ENCODE measurements around the gene CEP19. TPM values are rescaled to one million over a fixed set of nuclear protein-coding genes. Genes with fewer than 3 reads are reported as not detected.
"Not testable (repeated sequence)": the region's sequence is repeated elsewhere in the genome, so short reads cannot be mapped to it uniquely, and the experiment has no call there.

Gene CEP19, protein sequence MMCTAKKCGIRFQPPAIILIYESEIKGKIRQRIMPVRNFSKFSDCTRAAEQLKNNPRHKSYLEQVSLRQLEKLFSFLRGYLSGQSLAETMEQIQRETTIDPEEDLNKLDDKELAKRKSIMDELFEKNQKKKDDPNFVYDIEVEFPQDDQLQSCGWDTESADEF
- 2.3 TPM for polyA plus RNA-seq (ENCODE audit: insufficient read length)

DNA sequence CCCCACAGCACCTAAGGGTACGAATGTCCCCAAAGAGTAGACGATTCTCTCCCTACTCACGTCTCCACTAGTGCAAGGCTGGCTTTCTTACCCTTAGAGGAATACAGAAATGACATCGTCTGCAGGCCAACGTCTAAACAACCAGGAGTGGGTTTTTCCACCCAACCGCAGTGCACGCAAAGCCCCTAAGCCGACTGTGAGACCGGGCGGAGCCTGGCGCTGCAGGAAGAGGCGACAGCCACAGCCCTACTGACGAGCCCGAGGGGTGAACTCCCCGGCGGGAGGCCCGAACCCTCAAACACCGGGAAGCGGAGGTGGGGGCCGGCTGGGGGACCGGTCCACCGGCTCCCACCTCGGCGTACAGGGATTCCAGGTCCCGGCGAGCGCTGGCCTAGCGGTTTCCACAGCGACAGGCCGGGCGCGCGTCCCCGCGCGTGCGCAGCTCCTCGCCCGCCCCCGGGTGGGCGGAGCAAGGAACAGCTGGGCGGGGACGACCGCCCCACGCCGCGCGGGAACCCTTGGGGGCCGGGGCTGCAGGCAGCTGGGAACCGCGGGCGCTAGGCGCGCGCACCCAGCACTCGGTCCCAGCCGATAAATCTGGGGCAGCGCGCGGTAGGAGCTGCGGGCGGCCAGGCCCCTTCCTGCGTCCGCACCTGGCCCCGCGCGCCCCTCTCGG, at the start of gene CEP19, which contains the start of gene PIGX:
Gene CEP19 (minus strand): TSS at position 413 of the 676 bp plus-strand sequence. CDS start 3,593 bp downstream, outside the sequence.
Gene PIGX (plus strand): TSS at position 540 of the 676 bp plus-strand sequence.
- DNase-seq = peak; percentile 93

DNA sequence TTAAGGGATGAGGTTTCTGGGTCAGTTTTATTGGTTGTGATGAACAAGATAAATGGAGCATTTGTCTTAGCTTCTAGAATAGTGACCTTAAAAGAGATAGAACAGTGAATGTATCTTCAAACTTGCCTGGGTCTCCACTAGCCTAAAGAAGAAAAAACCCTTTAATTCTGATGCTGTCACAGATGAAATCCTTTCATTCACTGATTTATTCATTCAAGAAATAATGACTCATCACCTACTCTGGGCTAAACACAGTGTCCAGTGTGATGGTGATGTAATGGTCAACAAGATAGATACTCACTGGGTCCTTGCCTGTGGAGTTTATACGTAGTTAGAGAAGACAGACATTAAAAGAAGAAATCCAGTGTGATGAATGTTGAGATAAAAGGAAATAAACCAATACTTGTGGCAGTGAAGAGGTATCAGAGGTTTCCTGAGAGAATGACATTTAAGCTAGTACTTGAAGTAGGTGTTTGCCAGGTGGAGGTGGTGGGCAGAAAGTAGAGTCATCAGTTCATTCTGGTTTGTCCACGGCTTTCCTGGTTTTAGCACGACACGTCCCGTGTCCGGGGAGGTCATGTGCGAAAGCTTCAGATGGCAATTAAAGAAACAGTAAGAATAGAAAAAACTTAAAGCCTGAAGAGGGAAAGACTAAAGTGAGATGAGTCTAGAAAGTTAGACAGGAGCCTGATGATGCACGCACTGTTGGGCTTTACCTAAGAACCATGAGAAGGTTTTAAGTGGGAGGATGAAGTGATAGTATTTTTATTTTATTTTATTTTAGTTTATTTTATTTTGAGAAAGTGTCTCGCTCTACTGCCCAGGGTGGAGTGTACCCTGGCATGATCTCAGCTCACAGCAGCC, 46.1 kb upstream of the CEP19 start:
- DNase-seq = no peak

DNA sequence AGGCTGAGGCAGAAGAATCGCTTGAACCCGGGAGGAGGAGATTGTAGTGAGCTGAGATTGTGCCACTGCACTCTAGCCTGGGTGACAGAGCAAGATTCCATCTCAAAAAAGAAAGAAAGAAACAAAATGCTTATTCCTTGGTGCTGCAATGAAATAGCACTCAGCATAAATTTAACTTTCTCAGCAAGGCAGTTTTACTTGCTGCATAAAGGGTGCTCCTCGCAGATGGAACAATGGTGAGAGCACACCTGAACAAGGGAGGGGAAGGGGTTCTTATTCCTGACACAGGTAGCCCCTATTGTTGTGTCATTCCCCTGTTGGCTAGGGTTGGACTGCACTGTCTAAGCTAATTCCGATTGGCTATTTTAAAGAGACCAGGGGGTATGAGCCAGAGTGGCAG, 44.7 kb upstream of the CEP19 start:
- DNase-seq = no peak

DNA sequence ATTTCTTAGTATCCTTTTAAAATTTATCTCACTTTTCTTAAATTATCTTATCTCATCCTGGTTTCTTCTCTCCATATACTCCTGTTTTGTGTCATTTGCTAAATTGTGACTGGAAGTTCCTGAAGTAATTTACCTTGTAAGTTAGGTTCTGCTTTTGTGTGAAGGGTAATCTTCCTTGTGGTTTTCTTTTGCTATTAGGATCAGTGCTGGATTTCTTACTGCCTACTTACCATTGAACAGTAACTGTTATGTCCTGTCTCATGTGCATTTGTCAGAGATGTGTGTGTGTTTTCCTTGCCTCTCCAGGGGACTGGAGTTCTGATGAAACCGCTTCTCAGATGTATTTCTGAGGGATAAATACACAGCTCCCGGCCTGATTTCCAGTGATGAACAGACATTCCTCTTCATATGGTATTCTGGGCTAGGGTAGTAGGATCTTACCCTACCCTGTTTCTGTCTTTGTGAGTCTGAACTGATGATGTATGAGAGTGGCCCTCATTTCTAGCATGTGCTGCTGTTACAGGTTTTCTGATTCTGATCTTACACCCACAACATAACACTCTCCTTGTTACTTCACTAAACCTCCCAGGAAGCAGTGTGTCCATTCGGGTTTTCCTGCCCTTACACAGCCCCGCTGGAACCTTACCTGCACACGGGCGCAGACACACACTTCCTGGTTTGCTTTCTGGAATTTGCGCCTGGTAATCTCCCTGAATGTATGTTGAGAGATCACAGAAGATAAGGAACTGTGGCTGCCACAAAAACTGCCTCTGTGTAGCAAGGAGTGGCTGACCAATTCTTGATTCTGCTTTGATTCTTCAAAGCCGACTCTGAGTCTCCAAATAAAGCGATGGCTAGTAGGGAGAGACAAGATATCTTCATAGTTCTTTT, 42.3 kb upstream of the CEP19 start:
- no peak for DNase-seq

GRCh38 chr3:196753201-196753600, 41.2 kb upstream of the CEP19 start:
- DNase-seq = no peak

DNA sequence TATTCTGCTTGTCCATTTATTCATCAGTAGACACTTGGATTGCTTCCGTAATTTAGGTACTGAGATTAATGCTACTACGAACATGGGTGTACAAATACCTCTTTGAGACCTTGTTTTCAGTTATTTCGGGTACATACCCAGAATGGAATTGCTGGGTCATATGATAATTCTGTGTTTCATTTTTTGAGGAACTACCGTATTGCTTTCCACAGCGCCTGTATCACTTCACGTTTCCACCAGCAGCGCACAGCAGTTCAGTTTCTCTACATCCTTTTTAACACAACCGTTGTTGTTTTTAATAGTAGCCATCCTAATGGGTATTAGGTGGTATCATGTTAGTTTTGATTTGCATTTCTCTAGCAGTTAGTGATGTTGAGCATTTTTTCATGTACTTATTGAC, 37.1 kb upstream of the CEP19 start:
- DNase-seq = no peak

GRCh38 chr3:196743569-196743968, 31.5 kb upstream of the CEP19 start:
- not testable (repeated sequence) for DNase-seq

DNA sequence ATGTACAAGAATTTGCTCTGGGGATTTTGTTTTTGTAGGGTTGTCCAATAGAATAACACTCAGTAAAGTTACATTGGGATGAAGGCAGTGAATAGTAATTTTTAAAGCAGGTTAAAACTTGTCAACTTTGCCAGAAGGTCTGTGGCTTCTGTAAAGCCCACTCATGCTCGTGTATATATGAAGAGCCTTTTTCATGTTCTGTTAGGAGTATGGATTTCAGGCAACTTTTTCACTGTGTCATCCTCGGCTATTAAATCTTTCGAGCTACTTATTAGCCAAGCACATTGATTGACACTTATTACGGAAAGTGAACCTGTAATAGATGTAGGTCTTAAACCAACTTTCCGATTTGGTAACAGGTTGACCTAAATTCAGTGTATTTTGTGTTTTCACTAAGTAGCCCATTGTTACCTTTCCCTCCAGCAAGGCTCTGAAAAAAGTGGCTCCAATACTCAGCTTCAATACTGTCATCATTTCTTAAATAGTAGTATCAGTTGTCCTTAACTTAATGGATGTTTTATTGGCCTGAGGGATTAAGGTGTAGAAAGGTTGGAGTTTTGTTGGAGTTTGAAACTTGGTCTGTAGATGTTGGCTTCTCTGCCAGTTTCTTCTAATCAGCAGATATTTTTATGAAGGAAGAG, 29.3 kb upstream of the CEP19 start:
- no peak for DNase-seq

- peak; percentile 51 for DNase-seq
Observed at GRCh38 chr3:196740481-196741248, 28.6 kb upstream of the CEP19 start.

DNA sequence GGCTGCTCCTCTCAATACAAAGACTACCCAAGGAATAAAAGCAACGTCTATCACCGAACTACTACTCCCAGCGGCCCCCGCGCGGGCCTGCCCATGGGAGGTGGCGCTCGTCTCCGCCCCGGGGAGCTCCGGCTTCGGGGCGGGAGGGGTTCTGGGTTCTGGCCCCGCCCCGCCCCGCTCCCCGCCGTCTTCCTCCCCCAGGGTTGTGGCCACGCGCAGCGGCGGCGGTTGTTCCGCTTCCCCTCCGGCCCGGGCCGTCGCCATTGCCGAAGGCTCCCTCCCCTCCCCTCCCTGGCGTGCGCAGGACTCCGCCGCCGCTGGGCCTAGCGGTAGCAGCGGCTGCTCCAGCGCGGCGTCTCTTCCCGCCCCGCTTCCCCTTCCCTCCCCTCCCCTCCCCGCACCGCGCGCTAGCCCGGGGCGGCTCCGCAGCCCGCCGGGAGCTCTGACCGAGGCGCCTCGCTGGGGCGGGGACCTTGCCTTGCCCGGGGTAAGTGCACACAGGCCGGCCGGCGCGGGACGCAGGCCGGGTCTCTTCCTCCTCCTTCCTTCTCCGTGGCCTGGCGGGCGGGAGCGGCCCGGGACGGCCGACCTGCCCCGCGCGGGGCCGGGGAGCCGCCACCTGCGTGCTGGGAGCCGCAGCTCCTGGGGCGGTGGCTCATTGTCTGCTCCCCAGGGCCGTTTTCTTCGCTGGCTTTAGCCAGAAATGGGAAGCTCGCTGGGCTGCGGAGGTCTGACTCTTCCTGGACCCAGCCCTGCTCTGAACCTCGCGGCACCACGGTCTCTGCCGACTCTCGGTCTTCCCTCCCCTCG, 27.8 kb upstream of the CEP19 start, which contains the start of gene PAK2:
Gene PAK2 (plus strand): TSS at position 187 of the 810 bp plus-strand sequence. CDS start 42,790 bp downstream, outside the sequence.
- DNase-seq = peak; percentile 90

- DNase-seq = no peak
Observed at GRCh38 chr3:196737655-196738054, 25.6 kb upstream of the CEP19 start.

DNA sequence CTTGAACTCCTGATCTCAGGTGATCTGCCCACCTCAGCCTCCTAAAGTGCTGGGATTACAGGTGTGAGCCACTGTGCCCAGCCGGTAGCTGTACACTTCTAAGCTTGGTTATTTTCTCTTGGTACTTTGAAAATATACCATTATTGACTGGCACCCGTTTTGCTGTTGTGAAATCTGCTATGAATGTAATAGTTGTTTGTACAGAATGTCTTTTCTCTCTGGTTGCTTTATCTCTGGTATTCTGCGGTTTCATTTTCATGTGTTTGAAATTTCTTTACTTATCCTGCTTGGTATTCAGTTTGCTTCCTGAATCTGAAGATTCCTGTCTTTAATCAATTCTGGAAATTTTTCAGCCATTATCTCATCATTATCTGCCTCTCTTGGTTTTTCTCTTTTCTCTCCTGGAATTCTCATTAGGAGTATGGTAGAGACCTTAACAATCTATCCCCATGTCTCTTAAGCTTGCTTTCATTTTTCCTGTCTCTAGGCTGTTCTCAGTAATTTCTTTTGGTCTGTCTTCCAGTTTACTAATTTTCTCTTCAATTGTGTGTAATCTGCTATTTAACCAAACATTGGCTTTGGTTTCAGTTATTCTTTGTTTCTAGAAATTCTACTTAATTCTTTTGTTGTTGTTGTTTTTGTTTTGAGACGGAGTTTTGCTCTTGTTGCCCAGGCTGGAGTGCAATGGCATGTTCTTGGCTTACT, 24.8 kb upstream of the CEP19 start:
- no peak for DNase-seq

- DNase-seq = no peak
Observed at GRCh38 chr3:196735751-196736150, 23.7 kb upstream of the CEP19 start.

DNA sequence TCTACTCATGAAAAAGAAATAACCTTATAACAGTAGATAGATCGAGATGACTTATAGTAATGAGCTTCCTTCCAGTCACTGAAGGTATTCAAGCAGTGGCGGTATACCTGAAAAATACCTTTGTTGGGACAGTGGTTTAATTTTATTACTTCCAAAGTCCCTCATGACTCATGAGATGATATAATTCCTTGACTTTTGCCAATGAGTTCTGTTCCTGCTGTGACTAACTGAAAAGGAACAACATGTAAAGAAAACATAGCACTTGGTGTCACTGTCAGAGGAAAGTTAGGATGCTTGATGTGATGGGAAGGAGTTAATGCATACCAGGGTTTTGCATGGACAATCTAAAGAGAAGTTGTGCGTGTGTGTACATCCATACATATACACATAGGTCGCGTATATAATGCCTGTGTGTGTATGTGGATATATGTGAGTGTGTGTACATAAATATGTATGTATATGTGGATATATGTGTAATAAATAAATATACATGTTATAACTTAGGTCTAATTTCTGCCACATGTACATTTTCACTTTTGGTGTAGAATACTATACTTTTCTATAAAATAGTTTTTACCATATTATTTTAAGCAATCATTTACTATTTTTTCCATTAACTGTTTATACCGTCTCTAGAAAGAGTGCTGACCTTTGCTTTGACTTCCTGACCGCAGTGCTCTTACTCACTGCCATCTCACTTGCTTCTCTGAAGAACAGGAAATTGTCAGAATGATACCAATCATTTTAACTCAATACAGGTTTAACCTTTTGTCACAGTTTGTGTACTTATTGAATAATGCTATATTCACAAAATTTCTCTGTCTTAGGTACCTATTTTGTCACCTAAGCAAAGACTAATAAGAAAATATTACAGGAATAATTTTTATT, 15.0 kb upstream of the CEP19 start:
- DNase-seq = no peak

- DNase-seq = no peak
Observed at GRCh38 chr3:196721097-196721496, 9.0 kb upstream of the CEP19 start.

- not testable (repeated sequence) for DNase-seq
Observed at GRCh38 chr3:196717162-196717561, 5.1 kb upstream of the CEP19 start.

DNA sequence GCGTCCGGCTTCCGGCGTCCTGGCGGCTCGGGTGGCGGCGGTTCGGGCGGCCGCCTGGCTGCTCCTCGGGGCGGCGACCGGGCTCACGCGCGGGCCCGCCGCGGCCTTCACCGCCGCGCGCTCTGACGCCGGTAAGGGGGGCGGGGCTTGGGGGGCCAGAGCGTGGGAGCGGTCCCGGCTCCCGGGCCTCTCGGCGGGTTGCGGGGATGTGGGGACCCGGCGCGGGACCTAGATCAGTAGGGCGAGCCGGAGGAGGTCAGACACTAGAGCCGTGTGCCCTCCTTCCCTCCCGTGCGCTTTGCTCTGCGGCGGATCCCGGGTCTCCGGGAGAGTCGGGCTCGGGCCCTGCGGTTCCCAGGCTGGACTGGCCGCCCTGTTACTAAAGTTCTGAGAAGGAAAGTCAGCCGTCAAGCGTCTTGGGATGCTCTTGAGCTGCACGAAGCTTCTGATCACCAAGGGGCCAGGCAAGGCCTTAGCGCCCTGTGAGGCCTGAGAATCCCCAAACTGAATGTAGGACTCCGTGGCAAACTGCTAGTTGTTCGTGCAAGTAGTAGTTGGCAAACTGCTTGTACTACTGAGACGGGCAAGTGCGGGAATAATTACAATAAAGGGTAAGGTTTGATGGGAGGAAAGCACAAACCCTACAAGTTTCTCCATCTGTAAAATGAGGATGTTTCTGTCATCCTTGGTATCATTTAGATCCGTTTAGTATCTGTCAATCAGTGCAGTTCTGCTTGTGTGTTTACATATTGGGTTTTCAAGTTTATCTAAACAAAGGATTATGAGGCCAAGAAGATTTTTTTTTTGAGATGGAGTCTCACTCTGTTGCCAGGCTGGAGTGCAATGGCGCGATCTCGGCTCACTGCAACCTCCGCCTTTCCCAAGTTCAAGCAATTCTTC, 714 bp upstream of the CEP19 start:
- DNase-seq = no peak

Data from hindlimb muscle (tissue), 1 donor.